ENCODE measurements around the gene MAD1L1. TPM values are rescaled to one million over a fixed set of nuclear protein-coding genes. Genes with fewer than 3 reads are reported as not detected.

MAD1L1 gene
- total and polyA plus RNA-seq, 2 of the 13 experiments (the other 11 are each of a cell fraction or from before 2014, with no cell fraction given) = 17.4 to 64.7 TPM

DNA sequence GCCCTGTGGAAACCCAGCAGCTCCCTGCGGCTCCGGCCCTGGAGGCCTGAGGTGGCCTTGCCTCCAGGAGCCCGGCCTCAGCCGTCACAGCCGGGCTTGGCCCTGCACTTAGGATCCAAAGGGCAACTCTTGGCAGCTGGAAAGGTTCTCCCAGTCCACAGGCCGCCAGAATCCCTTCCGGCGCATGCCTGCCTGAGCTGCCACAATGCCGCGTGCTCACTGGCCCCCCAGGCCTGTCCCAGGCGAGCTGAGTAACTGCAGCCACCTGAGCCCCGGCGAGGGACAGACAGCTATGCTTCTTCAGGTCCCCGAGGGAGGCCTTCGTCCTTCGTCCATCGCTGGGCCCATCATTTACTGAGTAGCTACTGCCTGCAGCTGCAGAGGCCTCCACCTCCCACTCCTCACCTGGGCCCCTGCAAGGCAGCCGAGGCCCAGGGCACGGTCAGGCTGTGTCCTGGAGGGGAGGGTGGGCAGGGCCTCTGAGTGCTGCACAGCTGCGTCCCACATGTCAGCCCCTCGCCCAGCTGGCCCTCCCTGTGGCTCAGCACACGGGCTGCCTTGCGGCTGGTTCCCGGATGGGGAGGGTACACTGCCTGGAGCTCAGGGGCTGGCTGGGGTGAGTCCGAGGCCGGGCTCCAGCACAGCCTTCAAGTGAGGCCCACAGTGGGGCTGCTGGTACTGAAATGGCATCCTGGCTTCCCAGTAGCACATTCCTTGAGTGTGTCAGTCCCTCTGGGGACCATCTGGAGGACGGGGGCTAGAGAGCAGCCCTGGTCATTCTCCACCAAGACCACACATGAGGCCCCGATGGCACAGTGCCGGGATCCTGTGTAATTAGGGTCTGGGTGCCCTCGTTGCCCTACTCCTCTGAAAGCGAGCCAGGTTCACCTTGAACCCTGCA is 390.2 kb downstream of the MAD1L1 start (continued):
- TF ChIP-seq, protein P1, sequence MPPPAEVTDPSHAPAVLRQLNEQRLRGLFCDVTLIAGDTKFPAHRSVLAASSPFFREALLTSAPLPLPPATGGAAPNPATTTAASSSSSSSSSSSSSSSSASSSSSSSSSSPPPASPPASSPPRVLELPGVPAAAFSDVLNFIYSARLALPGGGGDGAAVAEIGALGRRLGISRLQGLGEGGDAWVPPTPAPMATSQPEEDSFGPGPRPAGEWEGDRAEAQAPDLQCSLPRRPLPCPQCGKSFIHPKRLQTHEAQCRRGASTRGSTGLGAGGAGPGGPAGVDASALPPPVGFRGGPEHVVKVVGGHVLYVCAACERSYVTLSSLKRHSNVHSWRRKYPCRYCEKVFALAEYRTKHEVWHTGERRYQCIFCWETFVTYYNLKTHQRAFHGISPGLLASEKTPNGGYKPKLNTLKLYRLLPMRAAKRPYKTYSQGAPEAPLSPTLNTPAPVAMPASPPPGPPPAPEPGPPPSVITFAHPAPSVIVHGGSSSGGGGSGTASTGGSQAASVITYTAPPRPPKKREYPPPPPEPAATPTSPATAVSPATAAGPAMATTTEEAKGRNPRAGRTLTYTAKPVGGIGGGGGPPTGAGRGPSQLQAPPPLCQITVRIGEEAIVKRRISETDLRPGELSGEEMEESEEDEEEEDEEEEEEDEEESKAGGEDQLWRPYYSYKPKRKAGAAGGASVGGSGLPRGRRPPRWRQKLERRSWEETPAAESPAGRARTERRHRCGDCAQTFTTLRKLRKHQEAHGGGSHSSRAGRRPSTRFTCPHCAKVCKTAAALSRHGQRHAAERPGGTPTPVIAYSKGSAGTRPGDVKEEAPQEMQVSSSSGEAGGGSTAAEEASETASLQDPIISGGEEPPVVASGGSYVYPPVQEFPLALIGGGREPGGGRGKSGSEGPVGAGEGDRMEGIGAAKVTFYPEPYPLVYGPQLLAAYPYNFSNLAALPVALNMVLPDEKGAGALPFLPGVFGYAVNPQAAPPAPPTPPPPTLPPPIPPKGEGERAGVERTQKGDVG (CRISPR knock-in tag; IDR thresholded peaks at IDR 0.05; ENCODE audit: borderline replicate concordance) = peak; percentile 88
- TF ChIP-seq, protein P2, sequence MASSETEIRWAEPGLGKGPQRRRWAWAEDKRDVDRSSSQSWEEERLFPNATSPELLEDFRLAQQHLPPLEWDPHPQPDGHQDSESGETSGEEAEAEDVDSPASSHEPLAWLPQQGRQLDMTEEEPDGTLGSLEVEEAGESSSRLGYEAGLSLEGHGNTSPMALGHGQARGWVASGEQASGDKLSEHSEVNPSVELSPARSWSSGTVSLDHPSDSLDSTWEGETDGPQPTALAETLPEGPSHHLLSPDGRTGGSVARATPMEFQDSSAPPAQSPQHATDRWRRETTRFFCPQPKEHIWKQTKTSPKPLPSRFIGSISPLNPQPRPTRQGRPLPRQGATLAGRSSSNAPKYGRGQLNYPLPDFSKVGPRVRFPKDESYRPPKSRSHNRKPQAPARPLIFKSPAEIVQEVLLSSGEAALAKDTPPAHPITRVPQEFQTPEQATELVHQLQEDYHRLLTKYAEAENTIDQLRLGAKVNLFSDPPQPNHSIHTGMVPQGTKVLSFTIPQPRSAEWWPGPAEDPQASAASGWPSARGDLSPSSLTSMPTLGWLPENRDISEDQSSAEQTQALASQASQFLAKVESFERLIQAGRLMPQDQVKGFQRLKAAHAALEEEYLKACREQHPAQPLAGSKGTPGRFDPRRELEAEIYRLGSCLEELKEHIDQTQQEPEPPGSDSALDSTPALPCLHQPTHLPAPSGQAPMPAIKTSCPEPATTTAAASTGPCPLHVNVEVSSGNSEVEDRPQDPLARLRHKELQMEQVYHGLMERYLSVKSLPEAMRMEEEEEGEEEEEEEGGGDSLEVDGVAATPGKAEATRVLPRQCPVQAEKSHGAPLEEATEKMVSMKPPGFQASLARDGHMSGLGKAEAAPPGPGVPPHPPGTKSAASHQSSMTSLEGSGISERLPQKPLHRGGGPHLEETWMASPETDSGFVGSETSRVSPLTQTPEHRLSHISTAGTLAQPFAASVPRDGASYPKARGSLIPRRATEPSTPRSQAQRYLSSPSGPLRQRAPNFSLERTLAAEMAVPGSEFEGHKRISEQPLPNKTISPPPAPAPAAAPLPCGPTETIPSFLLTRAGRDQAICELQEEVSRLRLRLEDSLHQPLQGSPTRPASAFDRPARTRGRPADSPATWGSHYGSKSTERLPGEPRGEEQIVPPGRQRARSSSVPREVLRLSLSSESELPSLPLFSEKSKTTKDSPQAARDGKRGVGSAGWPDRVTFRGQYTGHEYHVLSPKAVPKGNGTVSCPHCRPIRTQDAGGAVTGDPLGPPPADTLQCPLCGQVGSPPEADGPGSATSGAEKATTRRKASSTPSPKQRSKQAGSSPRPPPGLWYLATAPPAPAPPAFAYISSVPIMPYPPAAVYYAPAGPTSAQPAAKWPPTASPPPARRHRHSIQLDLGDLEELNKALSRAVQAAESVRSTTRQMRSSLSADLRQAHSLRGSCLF (CRISPR knock-in tag; IDR thresholded peaks at IDR 0.05; ENCODE audit: borderline replicate concordance) = no peak
- TF ChIP-seq MIER2 (CRISPR knock-in tag; IDR thresholded peaks at IDR 0.05) = no peak
- TF ChIP-seq, protein P3, sequence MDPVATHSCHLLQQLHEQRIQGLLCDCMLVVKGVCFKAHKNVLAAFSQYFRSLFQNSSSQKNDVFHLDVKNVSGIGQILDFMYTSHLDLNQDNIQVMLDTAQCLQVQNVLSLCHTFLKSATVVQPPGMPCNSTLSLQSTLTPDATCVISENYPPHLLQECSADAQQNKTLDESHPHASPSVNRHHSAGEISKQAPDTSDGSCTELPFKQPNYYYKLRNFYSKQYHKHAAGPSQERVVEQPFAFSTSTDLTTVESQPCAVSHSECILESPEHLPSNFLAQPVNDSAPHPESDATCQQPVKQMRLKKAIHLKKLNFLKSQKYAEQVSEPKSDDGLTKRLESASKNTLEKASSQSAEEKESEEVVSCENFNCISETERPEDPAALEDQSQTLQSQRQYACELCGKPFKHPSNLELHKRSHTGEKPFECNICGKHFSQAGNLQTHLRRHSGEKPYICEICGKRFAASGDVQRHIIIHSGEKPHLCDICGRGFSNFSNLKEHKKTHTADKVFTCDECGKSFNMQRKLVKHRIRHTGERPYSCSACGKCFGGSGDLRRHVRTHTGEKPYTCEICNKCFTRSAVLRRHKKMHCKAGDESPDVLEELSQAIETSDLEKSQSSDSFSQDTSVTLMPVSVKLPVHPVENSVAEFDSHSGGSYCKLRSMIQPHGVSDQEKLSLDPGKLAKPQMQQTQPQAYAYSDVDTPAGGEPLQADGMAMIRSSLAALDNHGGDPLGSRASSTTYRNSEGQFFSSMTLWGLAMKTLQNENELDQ (CRISPR knock-in tag; IDR thresholded peaks at IDR 0.05; ENCODE audit: borderline replicate concordance) = no peak
- no peak for TF ChIP-seq ZNF557 (CRISPR knock-in tag; IDR thresholded peaks at IDR 0.05)
- TF ChIP-seq, protein P4, sequence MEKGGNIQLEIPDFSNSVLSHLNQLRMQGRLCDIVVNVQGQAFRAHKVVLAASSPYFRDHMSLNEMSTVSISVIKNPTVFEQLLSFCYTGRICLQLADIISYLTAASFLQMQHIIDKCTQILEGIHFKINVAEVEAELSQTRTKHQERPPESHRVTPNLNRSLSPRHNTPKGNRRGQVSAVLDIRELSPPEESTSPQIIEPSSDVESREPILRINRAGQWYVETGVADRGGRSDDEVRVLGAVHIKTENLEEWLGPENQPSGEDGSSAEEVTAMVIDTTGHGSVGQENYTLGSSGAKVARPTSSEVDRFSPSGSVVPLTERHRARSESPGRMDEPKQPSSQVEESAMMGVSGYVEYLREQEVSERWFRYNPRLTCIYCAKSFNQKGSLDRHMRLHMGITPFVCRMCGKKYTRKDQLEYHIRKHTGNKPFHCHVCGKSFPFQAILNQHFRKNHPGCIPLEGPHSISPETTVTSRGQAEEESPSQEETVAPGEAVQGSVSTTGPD (CRISPR knock-in tag; IDR thresholded peaks at IDR 0.05) = no peak
- TF ChIP-seq, protein P5, sequence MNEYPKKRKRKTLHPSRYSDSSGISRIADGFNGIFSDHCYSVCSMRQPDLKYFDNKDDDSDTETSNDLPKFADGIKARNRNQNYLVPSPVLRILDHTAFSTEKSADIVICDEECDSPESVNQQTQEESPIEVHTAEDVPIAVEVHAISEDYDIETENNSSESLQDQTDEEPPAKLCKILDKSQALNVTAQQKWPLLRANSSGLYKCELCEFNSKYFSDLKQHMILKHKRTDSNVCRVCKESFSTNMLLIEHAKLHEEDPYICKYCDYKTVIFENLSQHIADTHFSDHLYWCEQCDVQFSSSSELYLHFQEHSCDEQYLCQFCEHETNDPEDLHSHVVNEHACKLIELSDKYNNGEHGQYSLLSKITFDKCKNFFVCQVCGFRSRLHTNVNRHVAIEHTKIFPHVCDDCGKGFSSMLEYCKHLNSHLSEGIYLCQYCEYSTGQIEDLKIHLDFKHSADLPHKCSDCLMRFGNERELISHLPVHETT (CRISPR knock-in tag; conservative IDR thresholded peaks at IDR 0.05) = no peak
- TF ChIP-seq, protein P6, sequence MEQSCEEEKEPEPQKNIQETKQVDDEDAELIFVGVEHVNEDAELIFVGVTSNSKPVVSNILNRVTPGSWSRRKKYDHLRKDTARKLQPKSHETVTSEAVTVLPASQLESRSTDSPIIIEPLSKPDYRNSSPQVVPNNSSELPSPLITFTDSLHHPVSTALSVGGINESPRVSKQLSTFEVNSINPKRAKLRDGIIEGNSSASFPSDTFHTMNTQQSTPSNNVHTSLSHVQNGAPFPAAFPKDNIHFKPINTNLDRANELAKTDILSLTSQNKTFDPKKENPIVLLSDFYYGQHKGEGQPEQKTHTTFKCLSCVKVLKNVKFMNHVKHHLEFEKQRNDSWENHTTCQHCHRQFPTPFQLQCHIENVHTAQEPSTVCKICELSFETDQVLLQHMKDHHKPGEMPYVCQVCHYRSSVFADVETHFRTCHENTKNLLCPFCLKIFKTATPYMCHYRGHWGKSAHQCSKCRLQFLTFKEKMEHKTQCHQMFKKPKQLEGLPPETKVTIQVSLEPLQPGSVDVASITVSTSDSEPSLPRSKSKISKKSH (CRISPR knock-in tag; IDR thresholded peaks at IDR 0.05; ENCODE audit: borderline replicate concordance) = peak; percentile 59; the same call in 1 of the 2 replicates
- TF ChIP-seq ZNF354B (CRISPR knock-in tag; IDR thresholded peaks at IDR 0.05) = no peak
- TF ChIP-seq ZSCAN30 (CRISPR knock-in tag; IDR thresholded peaks at IDR 0.05) = no peak
- TF ChIP-seq ZNF558 (CRISPR knock-in tag; IDR thresholded peaks at IDR 0.05; ENCODE audit: borderline replicate concordance) = 0 out of 2 replicates have a peak, but pooled peaks have one; percentile 46

Data from HepG2 (cell line).